ENCODE results near the gene RIN1. TPM values are rescaled to one million over a fixed set of nuclear protein-coding genes. Genes with fewer than 3 reads are reported as not detected.
"Not testable (repeated sequence)": the region's sequence is repeated elsewhere in the genome, so short reads cannot be mapped to it uniquely, and the experiment has no call there.

The RIN1 gene
- total RNA-seq, 2 experiments from 2014 or later, result 1.5 to 1.6 TPM

DNA sequence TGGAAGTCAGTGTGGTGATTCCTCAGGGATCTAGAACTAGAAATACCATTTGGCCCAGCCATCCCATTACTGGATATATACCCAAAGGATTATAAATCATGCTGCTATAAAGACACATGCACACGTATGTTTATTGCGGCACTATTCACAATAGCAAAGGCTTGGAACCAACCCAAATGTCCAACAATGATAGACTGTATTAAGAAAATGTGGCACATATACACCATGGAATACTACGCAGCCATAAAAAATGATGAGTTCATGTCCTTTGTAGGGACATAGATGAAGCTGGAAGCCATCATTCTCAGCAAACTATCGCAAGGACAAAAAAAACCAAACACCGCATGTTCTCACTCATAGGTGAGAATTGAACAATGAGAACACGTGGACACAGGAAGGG is 15.5 kb downstream of the RIN1 start:
- Mint-ChIP-seq H3K9me3 (peaks cover 17% of the 10 kb centered on the region), H3K4me1 (peaks cover 43% of the 10 kb centered on the region)
- H3K4me3 Mint-ChIP-seq, H3K27me3 Mint-ChIP-seq, DNase-seq, H3K27ac Mint-ChIP-seq, H3K36me3 Mint-ChIP-seq: not testable (repeated sequence)

DNA sequence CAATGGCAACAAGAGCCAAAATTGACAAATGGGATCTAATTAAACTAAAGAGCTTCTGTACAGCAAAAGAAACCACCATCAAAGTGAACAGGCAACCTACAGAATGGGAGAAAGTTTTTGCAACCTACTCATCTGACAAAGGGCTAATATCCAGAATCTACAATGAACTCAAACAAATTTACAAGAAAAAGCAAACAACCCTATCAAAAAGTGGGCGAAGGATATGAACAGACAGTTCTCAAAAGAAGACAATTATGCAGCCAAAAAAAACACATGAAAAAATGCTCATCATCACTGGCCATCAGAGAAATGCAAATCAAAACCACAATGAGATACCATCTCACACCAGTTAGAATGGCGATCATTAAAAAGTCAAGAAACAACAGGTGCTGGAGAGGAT is 15.9 kb downstream of the RIN1 start:
- H3K27me3 Mint-ChIP-seq, H3K27ac Mint-ChIP-seq, DNase-seq, H3K36me3 Mint-ChIP-seq, H3K4me3 Mint-ChIP-seq: not testable (repeated sequence)
- Mint-ChIP-seq H3K9me3 (peaks cover 17% of the 10 kb centered on the region), H3K4me1 (peaks cover 44% of the 10 kb centered on the region)

DNA sequence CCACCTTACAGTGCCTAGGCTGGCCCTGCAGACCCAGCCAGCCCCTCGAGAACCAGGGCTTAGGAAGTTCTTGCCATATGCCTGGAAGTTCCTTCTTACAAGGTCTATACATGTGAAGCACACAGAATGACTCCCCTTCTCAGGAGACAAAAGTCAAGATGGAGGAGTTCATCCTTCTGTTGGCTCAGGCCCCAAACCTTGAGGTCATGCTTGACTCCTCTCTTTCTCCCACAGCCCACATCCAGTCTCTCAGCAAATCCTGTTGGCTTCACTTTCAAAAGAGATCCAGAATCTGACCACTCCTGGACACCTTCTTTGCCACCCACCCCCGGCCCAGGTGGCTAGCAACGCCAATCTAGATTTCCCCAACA is 17.6 kb downstream of the RIN1 start:
- no peaks in the 10 kb centered on the region for H3K27me3 Mint-ChIP-seq
- no peak overlapping the region for H3K4me3 Mint-ChIP-seq
- H3K27ac Mint-ChIP-seq, result peak overlapping the region; percentile 98
- peaks cover 56% of the 10 kb centered on the region for H3K4me1 Mint-ChIP-seq
- DNase-seq, result no peak
- H3K36me3 Mint-ChIP-seq, result peaks cover 4% of the 10 kb centered on the region
- H3K9me3 Mint-ChIP-seq, result peaks cover 17% of the 10 kb centered on the region

DNA sequence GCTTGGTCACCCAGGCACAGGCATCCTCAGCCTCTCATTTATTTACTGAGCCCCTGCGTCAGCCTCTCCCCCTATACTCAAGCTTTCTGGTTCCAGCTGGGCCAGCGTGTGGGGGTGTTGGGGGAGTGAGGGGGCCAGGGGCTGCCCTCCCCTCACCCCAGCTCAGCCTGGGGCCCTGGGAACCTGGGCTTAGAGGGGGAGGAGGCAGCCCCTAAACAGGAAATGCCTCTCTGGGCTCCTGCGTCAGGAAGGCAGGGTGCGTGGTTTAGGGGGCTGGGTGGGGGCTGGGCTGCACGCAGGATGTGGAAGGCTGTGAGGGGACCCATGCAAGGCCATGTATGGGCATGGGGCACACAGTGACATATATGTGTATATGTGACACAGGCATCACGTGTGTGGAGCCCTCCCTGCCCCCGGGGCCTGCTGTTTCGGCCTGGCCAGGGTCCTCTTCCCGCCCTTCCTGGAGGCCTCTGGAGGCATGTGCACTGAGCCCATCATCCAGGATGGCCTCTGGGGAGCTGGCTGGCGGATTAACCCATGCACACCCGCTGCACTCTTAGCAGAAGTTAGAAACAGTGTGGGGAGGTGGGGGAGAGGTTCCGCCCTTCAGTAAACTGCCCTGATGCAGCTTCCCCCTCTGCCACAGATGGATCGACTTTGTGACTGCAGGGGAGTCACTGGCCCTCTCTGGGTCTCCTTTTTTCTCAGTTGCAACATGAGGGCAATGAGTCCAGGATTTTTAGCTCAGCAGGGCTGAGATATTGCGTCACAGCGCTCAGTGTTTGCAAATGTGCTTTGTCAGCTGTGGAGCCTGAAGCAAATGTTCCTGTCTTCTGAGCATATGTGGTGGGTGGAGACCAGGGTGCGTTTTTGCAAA is 18.3 kb downstream of the RIN1 start:
- H3K36me3 Mint-ChIP-seq, result peaks cover 4% of the 10 kb centered on the region
- H3K4me1 Mint-ChIP-seq, result peaks cover 59% of the 10 kb centered on the region
- peaks cover 17% of the 10 kb centered on the region for H3K9me3 Mint-ChIP-seq
- DNase-seq, result peak; percentile 69
- no peaks in the 10 kb centered on the region for H3K27me3 Mint-ChIP-seq
- peak overlapping the region; percentile 75 for H3K4me3 Mint-ChIP-seq
- peak overlapping the region; percentile 98 for H3K27ac Mint-ChIP-seq

DNA sequence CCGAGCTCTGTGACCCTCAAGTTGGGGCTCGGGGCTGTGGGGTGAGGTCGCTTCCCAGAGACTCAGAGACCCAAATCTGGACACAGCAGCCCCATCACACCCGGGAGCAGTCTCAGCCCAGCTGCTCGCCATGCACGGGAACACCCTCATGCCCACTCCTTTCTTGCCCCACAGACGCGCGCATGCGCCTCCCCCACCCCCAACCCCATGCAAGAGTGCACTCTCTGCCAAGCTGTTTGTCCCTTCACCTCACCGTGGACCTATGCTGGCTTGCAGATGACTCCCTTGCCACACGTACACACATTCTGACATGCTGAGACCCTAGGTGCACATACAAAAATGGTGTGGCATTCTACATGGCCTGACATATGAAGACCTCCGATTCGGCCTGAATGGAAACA is 18.9 kb downstream of the RIN1 start:
- peak; percentile 61 for DNase-seq
- H3K36me3 Mint-ChIP-seq, result peaks cover 4% of the 10 kb centered on the region
- no peaks in the 10 kb centered on the region for H3K27me3 Mint-ChIP-seq
- H3K4me1 Mint-ChIP-seq, result peaks cover 57% of the 10 kb centered on the region
- H3K27ac Mint-ChIP-seq, result peak overlapping the region; percentile 98
- peaks cover 17% of the 10 kb centered on the region for H3K9me3 Mint-ChIP-seq
- peak overlapping the region; percentile 75 for H3K4me3 Mint-ChIP-seq

DNA sequence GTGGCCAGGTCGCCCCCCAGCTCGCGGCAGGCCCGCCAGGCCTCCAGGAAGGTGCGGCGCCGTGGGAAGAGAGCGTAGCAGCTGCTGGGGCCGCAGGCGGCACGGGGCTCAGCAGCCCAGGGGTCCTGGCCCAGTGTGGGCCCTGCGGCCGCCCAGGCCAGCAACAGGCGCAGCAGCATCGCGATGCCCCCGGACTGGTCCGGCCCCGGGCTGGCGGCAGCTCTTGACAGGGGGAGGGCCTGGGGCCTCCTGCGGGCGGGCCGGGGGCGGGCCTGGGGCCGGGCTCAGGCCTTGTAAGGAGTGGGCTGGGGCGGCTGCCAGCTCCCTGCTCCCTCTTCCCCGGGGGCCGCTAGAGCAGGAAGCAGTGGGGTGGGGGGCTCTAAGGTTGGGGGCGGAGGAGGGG is 19.4 kb downstream of the RIN1 start, which contains the start of gene CD248:
Gene CD248 (minus strand): TSS at position 196 of the 403 bp plus-strand sequence. CDS start 17 bp downstream, at position 179.
- peak within 1 kb of the TSS; percentile 98 for H3K27ac Mint-ChIP-seq
- H3K4me3 Mint-ChIP-seq, result peak within 1 kb of the TSS; percentile 88
- DNase-seq, result peak; percentile 36
- H3K36me3 Mint-ChIP-seq, result peaks cover 4% of the 10 kb centered on the region
- H3K4me1 Mint-ChIP-seq, result peaks cover 57% of the 10 kb centered on the region
- no peaks in the 10 kb centered on the region for H3K27me3 Mint-ChIP-seq
- H3K9me3 Mint-ChIP-seq, result peaks cover 17% of the 10 kb centered on the region

DNA sequence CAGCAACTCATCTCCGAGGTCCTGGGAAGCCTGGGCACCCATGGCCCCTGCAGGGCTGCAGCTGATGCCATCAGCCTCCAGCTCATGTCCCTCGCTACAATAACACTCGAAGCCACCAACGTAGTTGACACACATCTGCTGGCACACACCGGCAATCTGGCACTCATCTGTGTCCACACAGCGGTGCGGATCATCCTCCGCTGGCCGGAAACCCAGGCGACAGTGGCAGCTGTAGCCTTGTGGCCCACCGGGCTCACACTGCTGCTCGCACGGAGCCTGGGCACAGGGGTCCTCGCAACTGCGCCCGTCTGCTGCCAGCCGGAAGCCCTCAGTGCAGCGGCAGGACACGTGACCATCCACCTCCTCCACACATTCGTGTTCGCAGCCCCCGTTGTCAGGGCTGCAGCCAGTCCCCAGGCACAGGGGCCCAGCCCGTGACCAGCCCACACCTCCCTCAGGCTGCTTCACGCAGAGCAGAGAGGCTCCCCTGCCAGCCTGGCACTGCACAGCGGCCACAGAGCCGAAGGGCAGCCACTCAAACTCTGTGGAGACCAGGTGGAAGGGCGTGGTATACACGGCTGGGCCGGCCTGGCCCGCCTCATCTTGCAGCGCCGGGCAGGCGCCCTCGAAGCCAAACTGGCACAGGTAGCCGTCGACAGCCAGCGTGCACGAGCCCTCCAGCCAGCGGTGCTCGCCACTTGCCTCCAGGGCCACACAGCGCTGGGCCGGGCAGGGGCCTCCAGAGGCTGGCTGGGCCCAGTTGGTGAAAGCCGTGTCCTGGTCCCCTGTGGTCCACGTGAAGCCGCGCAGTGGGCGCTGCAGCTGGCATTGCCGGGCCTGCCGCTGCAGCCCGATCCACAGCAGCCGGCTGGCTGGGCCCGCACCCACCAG is 20.1 kb downstream of the RIN1 start:
- Mint-ChIP-seq H3K9me3 (peaks cover 17% of the 10 kb centered on the region), H3K27me3 (no peaks in the 10 kb centered on the region), H3K36me3 (peaks cover 4% of the 10 kb centered on the region), H3K4me1 (peaks cover 58% of the 10 kb centered on the region), H3K27ac (peak overlapping the region; percentile 72), H3K4me3 (peak overlapping the region; percentile 88)
- peak; percentile 61 for DNase-seq

DNA sequence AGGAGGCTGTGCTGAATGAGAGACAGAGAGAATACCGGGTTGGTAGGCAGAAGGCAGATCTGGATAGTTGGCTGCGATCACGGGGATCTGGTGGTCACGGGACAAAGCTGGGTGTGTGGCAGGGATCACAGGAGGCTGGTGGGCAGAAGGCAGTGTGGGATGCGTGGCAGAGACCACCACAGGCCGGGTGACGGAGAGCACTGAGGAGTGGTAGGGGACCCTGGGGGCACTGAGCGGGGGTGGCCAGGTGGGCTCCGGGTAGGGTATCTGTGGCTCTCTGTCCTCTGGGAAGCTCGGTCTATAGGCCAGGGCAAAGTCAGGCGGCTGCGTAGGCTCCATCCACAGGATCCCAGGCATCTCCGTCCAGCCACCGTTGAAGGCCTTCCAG is 20.7 kb downstream of the RIN1 start:
- Mint-ChIP-seq H3K27ac (peak overlapping the region; percentile 72), H3K27me3 (no peaks in the 10 kb centered on the region), H3K4me3 (peak overlapping the region; percentile 88), H3K4me1 (peaks cover 58% of the 10 kb centered on the region), H3K36me3 (peaks cover 4% of the 10 kb centered on the region), H3K9me3 (peaks cover 16% of the 10 kb centered on the region)
- DNase-seq, result no peak

DNA sequence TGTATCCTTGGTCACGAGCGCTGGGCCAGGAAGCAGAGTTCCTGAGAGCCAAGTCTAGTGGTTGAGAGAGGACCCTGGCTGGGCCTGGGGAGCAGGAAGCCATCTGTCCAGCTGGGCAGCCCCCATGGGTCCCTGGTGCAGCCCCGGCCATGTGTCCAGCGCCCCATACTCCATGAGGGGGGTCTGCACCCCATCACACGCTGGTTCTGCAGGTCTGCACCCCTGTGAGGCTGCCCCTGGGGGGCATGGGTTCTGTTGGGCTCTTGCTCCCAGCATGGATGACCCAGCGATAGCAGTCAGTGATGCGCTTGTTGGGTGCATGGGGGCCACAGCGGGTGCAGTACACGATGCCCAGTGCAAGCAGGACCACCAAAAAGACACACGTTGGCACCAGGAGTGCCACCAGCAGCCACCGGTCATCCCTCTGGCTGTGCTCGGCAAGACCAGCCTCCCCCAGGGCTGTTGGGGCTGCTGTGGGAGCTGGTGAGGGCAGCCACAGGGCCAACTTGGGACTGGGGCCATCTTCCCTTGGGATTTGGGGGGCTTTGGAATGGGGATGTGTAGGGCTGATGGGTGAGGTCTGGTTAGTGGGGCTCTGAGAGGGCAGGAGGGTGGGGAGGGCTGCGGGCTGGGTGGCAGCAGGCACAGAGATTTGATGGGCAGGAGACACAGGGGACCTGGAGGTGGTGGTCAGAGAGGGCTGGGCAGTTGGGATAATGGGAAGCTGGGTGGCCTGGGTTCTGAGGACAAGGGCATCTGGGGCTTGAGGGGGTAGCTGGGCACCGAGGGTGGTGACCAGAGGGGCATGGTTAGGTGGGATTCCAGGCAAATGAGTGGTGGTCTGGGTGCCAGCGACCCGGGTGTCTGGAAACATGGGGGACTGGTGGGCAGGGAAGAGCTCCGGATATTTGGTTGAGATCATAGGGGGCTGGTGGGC is 21.4 kb downstream of the RIN1 start:
- peaks cover 53% of the 10 kb centered on the region for H3K4me1 Mint-ChIP-seq
- H3K27me3 Mint-ChIP-seq, result no peaks in the 10 kb centered on the region

DNA sequence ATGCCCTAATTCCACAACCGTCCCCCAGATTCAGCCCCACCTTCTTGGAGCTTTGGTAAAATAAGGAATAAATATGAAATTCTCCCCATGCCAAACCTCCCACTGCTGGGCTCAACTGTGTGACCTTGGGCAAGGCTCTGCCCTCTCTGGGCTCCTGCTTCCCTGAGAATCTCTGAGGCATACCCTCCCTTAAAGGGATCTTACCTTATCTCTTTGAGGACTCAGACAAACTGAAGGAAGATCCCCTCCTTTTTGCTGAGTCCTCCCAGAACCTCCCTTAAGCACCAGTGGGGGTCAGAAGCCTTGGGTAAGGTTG is 22.1 kb downstream of the RIN1 start:
- no peaks in the 10 kb centered on the region for H3K36me3 Mint-ChIP-seq
- peak overlapping the region; percentile 88 for H3K4me3 Mint-ChIP-seq
- H3K27ac Mint-ChIP-seq, result peak overlapping the region; percentile 94
- H3K27me3 Mint-ChIP-seq, result no peaks in the 10 kb centered on the region
- peaks cover 6% of the 10 kb centered on the region for H3K9me3 Mint-ChIP-seq
- peaks cover 50% of the 10 kb centered on the region for H3K4me1 Mint-ChIP-seq
- no peak for DNase-seq

More for the DNA sequence above, 21.4 kb downstream of the RIN1 start:
- Mint-ChIP-seq H3K9me3 (peaks cover 10% of the 10 kb centered on the region), H3K4me3 (peak overlapping the region; percentile 88), H3K36me3 (peaks cover 2% of the 10 kb centered on the region), H3K27ac (peak overlapping the region; percentile 94)
- no peak for DNase-seq

DNA sequence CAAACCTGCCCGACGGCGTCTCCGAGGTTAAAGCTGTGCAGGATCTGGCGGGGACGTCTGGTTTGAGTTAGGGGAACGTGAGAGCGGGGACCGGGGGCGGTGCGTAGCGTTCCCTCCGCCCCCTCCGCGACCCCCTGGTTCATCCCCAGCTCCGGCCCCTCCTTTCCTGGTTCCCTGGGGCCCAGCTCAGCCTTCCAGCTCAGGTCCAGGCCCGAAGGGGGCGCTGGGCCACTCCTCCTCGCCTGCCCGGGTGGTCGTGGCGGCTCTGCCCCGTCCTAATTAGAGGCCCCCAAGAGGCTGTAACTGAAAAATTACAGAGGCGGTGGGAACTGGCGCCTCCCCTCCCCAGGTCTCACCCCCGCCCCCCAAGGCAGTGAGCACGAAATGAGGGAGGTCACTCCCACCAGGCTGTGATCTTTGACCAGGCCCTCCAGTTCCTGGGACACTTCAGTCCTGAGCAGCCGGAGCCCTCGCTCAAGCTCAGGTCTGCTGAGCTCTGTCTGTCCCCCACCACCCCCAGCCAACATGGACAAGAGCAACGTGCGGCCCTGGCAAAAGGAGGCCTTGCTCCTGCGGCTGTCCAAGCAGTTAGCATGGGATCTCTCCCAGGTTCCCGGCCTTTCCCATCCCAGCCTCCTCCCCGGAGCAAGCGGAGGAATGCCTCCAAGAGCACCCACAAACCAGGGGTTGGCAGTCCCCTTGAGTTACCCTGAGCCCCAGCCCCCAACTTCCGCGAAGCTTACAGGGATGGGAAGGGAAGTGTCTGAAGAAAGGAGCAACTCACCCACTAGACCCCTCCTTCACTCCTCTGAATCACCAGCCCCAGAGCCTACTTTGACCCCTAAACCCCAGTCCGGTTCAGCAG is 22.7 kb downstream of the RIN1 start:
- DNase-seq, result no peak
- Mint-ChIP-seq H3K9me3 (peaks cover under 1% of the 10 kb centered on the region), H3K4me3 (peak overlapping the region; percentile 88), H3K36me3 (no peaks in the 10 kb centered on the region), H3K27me3 (no peaks in the 10 kb centered on the region), H3K4me1 (peaks cover 44% of the 10 kb centered on the region), H3K27ac (peak overlapping the region; percentile 94)

DNA sequence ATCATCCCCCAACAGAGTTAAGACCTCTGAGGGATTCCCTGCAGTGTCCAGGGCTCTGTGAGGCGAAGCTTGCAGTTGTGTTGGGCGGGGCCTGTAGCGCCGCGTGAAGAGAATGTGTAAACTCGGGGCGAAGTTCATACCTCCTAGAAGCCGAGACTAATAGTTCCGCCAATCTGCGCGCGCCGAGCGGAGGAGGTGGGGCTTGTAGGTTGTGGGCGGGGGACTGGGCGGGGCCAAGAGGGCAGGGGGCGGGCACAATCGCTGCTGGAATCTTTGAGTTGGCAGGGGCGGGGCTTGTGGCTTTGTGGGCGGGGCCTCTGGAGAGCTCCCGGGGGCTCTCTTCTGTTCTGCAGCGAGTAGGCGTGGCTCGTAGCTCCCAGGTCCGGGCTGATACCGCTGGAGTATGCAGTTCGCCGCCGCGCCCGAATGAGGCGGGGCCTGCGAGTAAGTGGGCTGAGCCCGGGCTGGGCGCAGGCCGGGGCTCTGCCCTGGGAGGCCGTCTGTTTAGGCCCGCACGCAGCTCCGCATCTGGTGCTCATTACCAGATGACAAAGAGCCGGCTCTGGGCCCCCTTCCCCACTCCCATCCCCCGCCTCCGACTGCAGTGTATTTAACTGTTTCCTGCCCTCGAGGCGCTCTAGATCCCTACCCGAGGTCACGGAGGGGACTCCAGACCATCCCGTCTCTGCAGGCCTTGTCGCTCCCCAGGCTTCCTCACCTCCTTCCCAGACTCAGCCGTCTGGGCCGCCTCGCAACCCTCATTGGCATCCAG is 23.5 kb downstream of the RIN1 start:
- H3K9me3 Mint-ChIP-seq, result no peaks in the 10 kb centered on the region
- peak overlapping the region; percentile 88 for H3K4me3 Mint-ChIP-seq
- H3K27ac Mint-ChIP-seq, result peak overlapping the region; percentile 94
- H3K4me1 Mint-ChIP-seq, result peaks cover 36% of the 10 kb centered on the region
- peak; percentile 98 for DNase-seq
- no peaks in the 10 kb centered on the region for H3K36me3 Mint-ChIP-seq
- H3K27me3 Mint-ChIP-seq, result no peaks in the 10 kb centered on the region

DNA sequence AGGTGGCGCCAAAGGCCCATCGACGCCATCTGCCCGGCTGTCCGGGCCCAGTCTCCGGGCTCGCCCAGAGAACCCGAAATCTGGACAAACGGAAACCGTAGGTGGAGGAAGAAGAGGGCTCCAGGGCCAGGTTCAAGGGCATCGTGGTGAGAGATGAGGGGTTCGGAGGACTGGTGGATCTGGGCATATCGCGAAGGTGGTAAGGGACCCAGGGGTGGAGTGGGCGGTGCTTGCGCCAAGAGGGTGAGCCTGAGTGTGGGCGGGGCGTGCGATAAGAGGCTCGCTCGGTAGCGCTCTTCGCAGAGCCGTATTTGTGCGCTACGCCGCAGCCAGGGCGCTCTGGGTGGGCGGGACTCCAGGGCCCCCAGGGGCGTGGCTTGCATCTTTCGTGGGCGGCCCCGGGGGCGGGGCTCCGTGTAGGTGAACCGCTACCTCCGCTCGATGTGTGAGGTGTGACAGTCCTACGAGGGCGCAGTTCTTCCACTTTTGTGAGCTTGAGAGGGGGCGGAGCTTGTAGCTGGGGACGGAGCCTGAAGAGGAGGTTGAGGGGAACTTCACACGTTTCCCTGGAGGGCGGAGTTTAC is 24.2 kb downstream of the RIN1 start:
- Mint-ChIP-seq H3K27ac (peak overlapping the region; percentile 94), H3K36me3 (no peaks in the 10 kb centered on the region), H3K4me1 (peaks cover 30% of the 10 kb centered on the region), H3K27me3 (no peaks in the 10 kb centered on the region), H3K9me3 (no peaks in the 10 kb centered on the region), H3K4me3 (peak overlapping the region; percentile 88)
- peak; percentile 97 for DNase-seq

Measured in activated naive CD8-positive, alpha-beta T cell treated with anti-CD3 and anti-CD28 coated beads for 36 hours (primary cell).